Heart right ventricle (tissue), 16 donors: ENCODE data around the gene ASIC3. TPM values are rescaled to one million over a fixed set of nuclear protein-coding genes. Genes with fewer than 3 reads are reported as not detected.

Source experiments
- ATAC-seq, 8 donors: fragments of 200-7000 bp; cut with Tn5 transposase; one replicate each; pipeline ENCODE4 v1.9.1; 2020; ENCODE audit warnings: mild to moderate bottlenecking in 8 of 8, moderate library complexity in 8 of 8, moderate number of reproducible peaks in 1 of 8
- DNase-seq, 2 donors: peaks; one replicate each; pipeline ENCODE4 v3.0.0-alpha.2; 2020
- H3K27ac ChIP-seq, 10 donors: fragments of 200-600 bp; sonication (generic) in 2 of 10; one replicate each; pipeline versions ENCODE4 v1.5.0 to v1.8.0; 2020 to 2022; ENCODE audit warnings: mild to moderate bottlenecking in 3 of 10
- H3K27me3 ChIP-seq, 7 donors: fragments of 200-600 bp; one replicate each; pipeline ENCODE4 v1.8.0; 2021 to 2022; ENCODE audit warnings: mild to moderate bottlenecking in 2 of 7
- H3K36me3 ChIP-seq, 9 donors: fragments of 200-600 bp; sonication (generic) in 1 of 9; one replicate each; pipeline versions ENCODE4 v1.5.0 to v1.8.0; 2020 to 2022; ENCODE audit warnings: mild to moderate bottlenecking in 2 of 9
- H3K4me1 ChIP-seq, 9 donors: fragments of 200-600 bp; sonication (generic) in 1 of 9; one replicate each; pipeline versions ENCODE4 v1.5.0 to v1.8.0; 2020 to 2022; ENCODE audit warnings: mild to moderate bottlenecking in 4 of 9
- H3K4me3 ChIP-seq, 10 donors: fragments of 200-600 bp; sonication (generic) in 2 of 10; one replicate each; pipeline versions ENCODE4 v1.5.0 to v1.8.0; 2020 to 2022; ENCODE audit warnings: mild to moderate bottlenecking in 7 of 10, moderate library complexity in 2 of 10
- H3K9me3 ChIP-seq, 11 donors: fragments of 200-600 bp in 10 of 11; sonication (generic) in 2 of 11; one replicate each; pipeline versions ENCODE4 v1.5.0 to v1.8.0; 2013 to 2022; ENCODE audit warnings: mild to moderate bottlenecking in 2 of 11, control low read depth in 1 of 11, moderate library complexity in 1 of 11
- CTCF ChIP-seq, 9 donors: fragments of 200-600 bp; sonication (generic) in 2 of 9; IDR thresholded peaks; one replicate each; pipeline versions ENCODE4 v1.5.0 to v1.8.0; 2021 to 2022; ENCODE audit warnings: antibody characterized with exemption in 9 of 9, mild to moderate bottlenecking in 5 of 9, moderate library complexity in 1 of 9
- WGBS, 2 donors: extraction: QIAGEN DNeasy Blood & Tissue Kit; methylation state at CpG; one replicate each; pipeline ENCODE4 v1.1.7; 2013; ENCODE audit warnings: inconsistent platforms in 1 of 2; 5-methylcytosine and 5-hydroxymethylcytosine counted together
- intact Hi-C, 10 donors: fragments of 100-400 bp; cut with DNase I; formaldehyde crosslinking; loops; one replicate each; pipeline versions ENCODE4 v1.11.1 to v1.14.2; 2022
- polyA plus RNA-seq, 2 donors: library from polyadenylated mRNA; stranded (reverse); fragments of 200-250 nt; gene quantifications; one replicate each; pipeline ENCODE4 v1.2.3, GENCODE V29; 2013
- total RNA-seq, 10 donors: library from RNA; stranded (reverse); fragmentation: NEBNext Ultra II Directional in 3 of 10; extraction: Animal tissue kit (Norgen Biotek cat#: 25700) in 3 of 10; gene quantifications; one replicate each; pipeline versions ENCODE4 v1.2.1 to v1.2.4, GENCODE V29; 2021 to 2023
- donor health status: Arrhythmogenic right ventricular cardiomyopathy.
- donor health status: ischemic (EF 13 %, LVEDD 7.1; RV severe dilation, severe dysfunction).
- donor health status: healthy with polysubstance abuse.
- donor health status: DM: no; HTN: yes; CAD: no.
- donor health status: DM: no; HTN: no; CAD: no.
- donor health status: ischemic (EF 25% LVEDD 6.9; RV normal size, moderate dysfunction).
- donor health status: ischemic (EF 25% LVEDD 5.7; RV mildly dilated, moderate dysfunction).
- donor health status: healthy.
- donor health status: DM: yes; HTN: yes; CAD: no.
- donor health status: Ischemic cardiomyopathy.
- donor health status: ischemic (EF 35%, LVEDD 5.7; RV mildly dilated, moderate dysfunction).
- donor health status: nonischemic (EF 11% LVEDD 7.7; RV severe dilation, severe dysfunction).
- donor health status: DM: yes; HTN: yes; CAD: no.
- donor health status: PGD.
- donor health status: ischemic (EF 29% LVEDD 5.4; RV normal size, mild dysfunction).
- donor health status: nonischemic (EF 23%, LVEDD 6.1; RV moderate dilation, normal function).

The ASIC3 gene
- total and polyA plus RNA-seq, 12 donors = 3.2 to 38.8 (median 5.6) TPM

DNA sequence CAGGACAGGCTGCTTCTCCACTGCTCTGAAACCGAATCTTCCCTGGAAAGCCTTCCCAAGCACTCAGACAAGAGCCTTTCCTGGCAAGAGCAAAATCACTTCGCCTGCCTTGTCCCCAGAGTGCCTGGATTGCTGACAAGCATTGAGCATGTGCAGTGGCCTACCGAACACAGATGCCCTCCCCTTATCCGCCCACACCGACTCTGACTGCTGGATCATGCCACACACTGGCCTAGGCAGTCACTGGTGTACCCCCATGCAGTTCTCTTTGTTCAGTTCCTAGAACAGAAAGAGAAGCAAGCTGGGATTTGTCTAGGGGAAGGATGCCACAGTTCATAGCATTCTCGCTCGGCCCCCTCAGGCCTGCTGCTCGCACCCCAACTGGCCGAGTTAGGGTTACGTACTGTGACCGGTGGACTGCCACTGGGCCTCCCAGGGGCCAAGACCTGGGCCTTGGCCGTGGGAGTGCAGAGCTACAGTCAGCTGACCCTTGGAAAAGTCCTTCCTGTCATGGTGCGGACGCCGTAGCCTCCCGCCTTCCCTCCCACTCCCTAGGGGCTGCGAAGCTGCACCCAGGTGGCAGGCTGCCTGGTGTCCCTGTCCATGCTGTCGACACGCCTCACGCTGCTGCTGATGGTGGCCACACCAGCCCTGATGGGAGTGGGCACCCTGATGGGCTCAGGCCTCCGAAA, 13.2 kb upstream of the ASIC3 start:
- DNase-seq (peak in 1 of 2 donors; percentile 52), ATAC-seq (peak in 7 of 8 donors; percentile 25 to 74 (median 65))
- intact Hi-C loops = loop anchor here in 2 of 10 donors (10.0 kb wide), 1 partner anchor 70 kb away; no protein-coding TSS in a partner anchor
- H3K4me3 ChIP-seq = no peak overlapping the region
- 75 to 79% methylated on average over 21 of the region's 21 CpGs for WGBS, 2 donors
- TF ChIP-seq CTCF (IDR thresholded peaks at IDR 0.05) = no peak
- no peaks in the 10 kb centered on the region for H3K27me3 ChIP-seq
- no peaks in the 10 kb centered on the region for H3K9me3 ChIP-seq
- H3K27ac ChIP-seq = peak overlapping the region in 7 of 10 donors; percentile 3 to 67 (median 37)
- H3K4me1 ChIP-seq = peaks cover 10 to 34% (median 21%) of the 10 kb centered on the region in 9 donors
- peaks cover 0 to 62% (median 12%) of the 10 kb centered on the region in 9 donors for H3K36me3 ChIP-seq

- WGBS, 2 donors = 93 to 94% methylated on average over 17 of the region's 17 CpGs
- Histone ChIP-seq H3K4me3 (no peak overlapping the region), H3K27ac (no peak overlapping the region), H3K36me3 (peaks cover 0 to 60% (median 12%) of the 10 kb centered on the region in 9 donors), H3K4me1 (peaks cover 10 to 35% (median 22%) of the 10 kb centered on the region in 9 donors), H3K9me3 (no peaks in the 10 kb centered on the region), H3K27me3 (no peaks in the 10 kb centered on the region)
- TF ChIP-seq CTCF (IDR thresholded peaks at IDR 0.05) = no peak
- no peak for DNase-seq
- peak in 1 of 8 donors; percentile 2 for ATAC-seq
- intact Hi-C loops = loop anchor here in 2 of 10 donors (10.0 kb wide), 1 partner anchor 69 kb away; no protein-coding TSS in a partner anchor
Measured at GRCh38 chr7:151035902-151036301, 12.4 kb upstream of the ASIC3 start.

- intact Hi-C loops = loop anchor here in 2 of 10 donors (10.0 kb wide), 1 partner anchor 66 kb away; no protein-coding TSS in a partner anchor
- WGBS, 2 donors = 43 to 49% methylated on average over 12 of the region's 12 CpGs
Measured at GRCh38 chr7:151038951-151039849, 9.1 kb upstream of the ASIC3 start.

More at GRCh38 chr7:151038951-151039849, 9.1 kb upstream of the ASIC3 start:
- DNase-seq = peak; percentile 65 to 70
- ATAC-seq = peak in 7 of 8 donors; percentile 41 to 88 (median 68)
- H3K9me3 ChIP-seq = no peaks in the 10 kb centered on the region
- peak overlapping the region in 6 of 10 donors; percentile 30 to 61 (median 36) for H3K27ac ChIP-seq
- H3K4me3 ChIP-seq = no peak overlapping the region
- peaks cover 0 to 63% (median 12%) of the 10 kb centered on the region in 9 donors for H3K36me3 ChIP-seq
- peaks cover 10 to 33% (median 22%) of the 10 kb centered on the region in 9 donors for H3K4me1 ChIP-seq
- no peak for TF ChIP-seq CTCF (IDR thresholded peaks at IDR 0.05)
- no peaks in the 10 kb centered on the region for H3K27me3 ChIP-seq
